Measurements from ENCODE around the gene PLEKHG2.
A peak's percentile ranks its signal among the peaks of the same experiment; 100 is the strongest.
"Not testable (repeated sequence)": the region's sequence is repeated elsewhere in the genome, so short reads cannot be mapped to it uniquely, and the experiment has no call there.

Gene PLEKHG2

DNA sequence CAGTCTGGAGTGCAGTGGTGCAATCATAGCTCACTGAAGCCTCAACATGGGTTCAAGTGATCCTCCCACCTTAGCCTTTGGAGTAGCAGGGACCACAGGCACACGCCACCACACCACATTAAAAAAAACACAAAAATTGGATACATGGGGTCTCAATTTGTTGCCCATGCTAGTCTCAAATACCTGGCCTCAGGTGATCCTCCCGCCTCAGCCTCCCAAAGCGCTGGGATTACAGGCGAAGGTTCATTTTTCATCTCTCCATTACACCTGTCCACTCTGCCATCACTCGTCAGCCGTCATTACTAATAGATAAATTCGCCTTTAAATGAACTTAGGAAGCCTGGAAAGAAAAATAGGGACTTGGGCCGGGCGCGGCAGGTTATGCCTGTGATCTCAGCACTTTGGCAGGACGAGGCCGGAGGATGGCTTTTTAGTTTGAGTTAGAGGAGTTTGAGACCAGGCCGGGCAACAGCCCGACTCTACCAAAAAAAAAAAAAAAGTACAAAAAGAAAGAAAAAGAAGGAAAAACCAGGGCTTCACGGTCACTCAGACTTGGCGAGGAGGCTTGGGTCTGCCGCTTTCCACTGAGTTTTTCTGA lies 32.2 kb downstream of the PLEKHG2 start:
- H3K9me3 ChIP-seq (ENCODE audit: control insufficient read depth, insufficient read depth, low read depth, low read length) = no peaks in the 10 kb centered on the region
- H3K36me3 ChIP-seq (ENCODE audit: control insufficient read depth, insufficient read depth, low read length) = peaks cover 17% of the 10 kb centered on the region; the same call in 1 of the 2 replicates
- no peaks in the 10 kb centered on the region for H3K27me3 ChIP-seq (ENCODE audit: control insufficient read depth, insufficient read depth, low read length)
- peak overlapping the region; percentile 94 for H3K4me3 ChIP-seq (ENCODE audit: low read depth, low read length)
- H3K9ac ChIP-seq (ENCODE audit: low read length) = peak overlapping the region; percentile 93
- H3K4me1 ChIP-seq (ENCODE audit: control insufficient read depth, insufficient read depth, low read length) = no peaks in the 10 kb centered on the region
- peak overlapping the region; percentile 87; the same call in 1 of the 2 replicates for H3K27ac ChIP-seq (ENCODE audit: low read depth, low read length)

- Histone ChIP-seq H3K4me3 (ENCODE audit: low read depth, low read length) (peak within 1 kb of the TSS; percentile 94), H3K9ac (ENCODE audit: low read length) (peak within 1 kb of the TSS; percentile 93), H3K36me3 (ENCODE audit: control insufficient read depth, insufficient read depth, low read length) (peaks cover 19% of the 10 kb centered on the region), H3K9me3 (ENCODE audit: control insufficient read depth, insufficient read depth, low read depth, low read length) (no peaks in the 10 kb centered on the region), H3K27me3 (ENCODE audit: control insufficient read depth, insufficient read depth, low read length) (no peaks in the 10 kb centered on the region), H3K4me1 (ENCODE audit: control insufficient read depth, insufficient read depth, low read length) (no peaks in the 10 kb centered on the region), H3K27ac (ENCODE audit: low read depth, low read length) (peak within 1 kb of the TSS; percentile 87; the same call in 1 of the 2 replicates)
These were observed 33.0 kb downstream of the PLEKHG2 start, which contains the start of gene SUPT5H for GRCh38 chr19:39445196-39446111. Gene SUPT5H (plus strand): TSS chr19:39445582. CDS start chr19:39445891, 309 bp downstream.

DNA sequence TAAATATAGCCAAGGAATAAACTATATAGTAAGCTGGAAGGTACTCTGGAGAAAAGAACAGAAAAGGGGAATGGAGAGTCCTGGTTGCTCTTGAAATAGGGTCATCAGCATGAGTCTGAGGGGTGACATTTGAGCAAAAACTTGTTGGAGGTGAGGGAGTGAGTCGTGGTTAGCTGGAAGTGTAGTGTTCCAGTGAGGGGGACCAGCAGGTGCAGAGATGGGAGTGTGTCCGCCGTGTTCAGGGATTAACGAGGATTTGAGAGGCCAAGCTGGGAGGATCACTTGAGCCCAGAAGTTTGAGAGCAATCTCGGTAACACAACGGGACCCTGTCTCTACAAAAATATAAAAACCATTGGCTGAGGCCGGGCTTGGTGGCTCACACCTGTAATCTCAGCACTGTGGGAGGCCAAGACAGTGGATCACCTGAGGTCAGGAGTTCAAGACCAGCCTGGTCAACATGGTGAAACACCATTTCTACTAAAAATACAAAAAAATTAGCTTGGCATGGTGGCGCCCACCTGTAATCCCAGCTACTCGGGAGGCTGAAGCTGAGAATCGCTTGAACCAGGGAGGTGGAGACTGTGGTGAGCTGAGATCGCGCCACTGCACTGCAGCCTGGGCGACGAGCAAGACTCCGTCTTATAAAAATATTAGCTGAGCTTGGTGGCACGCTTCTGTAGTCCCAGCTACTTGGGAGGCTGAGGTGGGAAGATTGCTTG lies 34.1 kb downstream of the PLEKHG2 start:
- Histone ChIP-seq H3K27me3 (ENCODE audit: control insufficient read depth, insufficient read depth, low read length) (no peaks in the 10 kb centered on the region), H3K9ac (ENCODE audit: low read length) (no peak overlapping the region), H3K4me3 (ENCODE audit: low read depth, low read length) (peak overlapping the region; percentile 94), H3K27ac (ENCODE audit: low read depth, low read length) (no peak overlapping the region), H3K36me3 (ENCODE audit: control insufficient read depth, insufficient read depth, low read length) (peaks cover 24% of the 10 kb centered on the region), H3K4me1 (ENCODE audit: control insufficient read depth, insufficient read depth, low read length) (no peaks in the 10 kb centered on the region), H3K9me3 (ENCODE audit: control insufficient read depth, insufficient read depth, low read depth, low read length) (no peaks in the 10 kb centered on the region)

DNA sequence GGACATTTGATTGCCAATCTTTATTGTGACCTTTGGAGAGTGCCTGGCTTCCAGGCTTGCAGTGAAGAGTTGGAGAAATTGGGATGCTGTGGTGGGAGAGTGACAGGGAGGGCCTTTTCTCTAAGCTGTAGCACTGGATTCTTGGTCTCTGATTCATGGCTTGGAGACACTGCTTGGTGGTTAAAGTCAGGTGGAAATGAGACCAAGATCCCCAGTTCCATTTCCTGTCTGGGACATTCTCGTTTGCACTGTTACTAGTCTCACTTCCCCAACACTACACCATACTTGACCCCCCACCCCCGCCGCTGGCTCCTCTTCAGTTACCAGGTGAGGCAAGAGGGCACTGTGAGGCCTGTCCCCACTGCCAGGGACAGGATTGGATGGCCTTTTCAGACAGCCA lies 35.8 kb downstream of the PLEKHG2 start:
- Histone ChIP-seq H3K9ac (ENCODE audit: low read length) (no peak overlapping the region), H3K4me1 (ENCODE audit: control insufficient read depth, insufficient read depth, low read length) (no peaks in the 10 kb centered on the region), H3K27me3 (ENCODE audit: control insufficient read depth, insufficient read depth, low read length) (no peaks in the 10 kb centered on the region), H3K36me3 (ENCODE audit: control insufficient read depth, insufficient read depth, low read length) (peaks cover 41% of the 10 kb centered on the region), H3K9me3 (ENCODE audit: control insufficient read depth, insufficient read depth, low read depth, low read length) (no peaks in the 10 kb centered on the region), H3K27ac (ENCODE audit: low read depth, low read length) (no peak overlapping the region), H3K4me3 (ENCODE audit: low read depth, low read length) (no peak overlapping the region)

- Histone ChIP-seq H3K4me1 (ENCODE audit: control insufficient read depth, insufficient read depth, low read length) (no peaks in the 10 kb centered on the region), H3K27ac (ENCODE audit: low read depth, low read length) (no peak overlapping the region), H3K36me3 (ENCODE audit: control insufficient read depth, insufficient read depth, low read length) (peaks cover 50% of the 10 kb centered on the region), H3K4me3 (ENCODE audit: low read depth, low read length) (no peak overlapping the region), H3K9me3 (ENCODE audit: control insufficient read depth, insufficient read depth, low read depth, low read length) (no peaks in the 10 kb centered on the region), H3K27me3 (ENCODE audit: control insufficient read depth, insufficient read depth, low read length) (no peaks in the 10 kb centered on the region), H3K9ac (ENCODE audit: low read length) (no peak overlapping the region)
These were observed 36.8 kb downstream of the PLEKHG2 start for GRCh38 chr19:39449116-39449797.

DNA sequence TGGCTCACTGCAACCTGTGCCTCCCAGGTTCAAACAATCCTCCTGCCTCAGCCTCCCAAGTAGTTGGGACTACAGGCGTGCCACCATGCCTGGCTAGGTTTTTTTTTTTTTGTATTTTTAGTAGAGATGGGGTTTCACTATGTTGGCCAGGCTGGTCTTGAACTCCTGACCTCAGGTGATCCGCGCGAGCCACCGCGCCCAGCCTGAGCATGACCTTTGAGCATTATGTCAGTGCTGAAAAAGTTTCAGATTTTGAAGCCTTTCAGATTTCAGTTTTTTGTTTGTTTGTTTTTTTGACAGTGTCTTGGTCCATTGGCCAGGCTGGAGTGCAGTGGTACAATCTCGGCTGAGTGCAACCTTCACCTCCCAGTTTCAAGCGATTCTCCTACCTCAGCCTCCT lies 38.8 kb downstream of the PLEKHG2 start:
- H3K36me3 ChIP-seq (ENCODE audit: control insufficient read depth, insufficient read depth, low read length) = peaks cover 57% of the 10 kb centered on the region
- H3K9me3 ChIP-seq (ENCODE audit: control insufficient read depth, insufficient read depth, low read depth, low read length) = not testable (repeated sequence)

GRCh38 chr19:39463403-39463802 lies 50.9 kb downstream of the PLEKHG2 start:
- Histone ChIP-seq H3K4me3 (ENCODE audit: low read depth, low read length) (no peak overlapping the region), H3K27ac (ENCODE audit: low read depth, low read length) (no peak overlapping the region), H3K9me3 (ENCODE audit: control insufficient read depth, insufficient read depth, low read depth, low read length) (no peaks in the 10 kb centered on the region), H3K9ac (ENCODE audit: low read length) (no peak overlapping the region), H3K4me1 (ENCODE audit: control insufficient read depth, insufficient read depth, low read length) (no peaks in the 10 kb centered on the region), H3K36me3 (ENCODE audit: control insufficient read depth, insufficient read depth, low read length) (peaks cover 85% of the 10 kb centered on the region), H3K27me3 (ENCODE audit: control insufficient read depth, insufficient read depth, low read length) (no peaks in the 10 kb centered on the region)

More for the DNA sequence above, 38.8 kb downstream of the PLEKHG2 start:
- not testable (repeated sequence) for H3K27ac ChIP-seq (ENCODE audit: low read depth, low read length); H3K4me1 ChIP-seq (ENCODE audit: control insufficient read depth, insufficient read depth, low read length); H3K9ac ChIP-seq (ENCODE audit: low read length); H3K4me3 ChIP-seq (ENCODE audit: low read depth, low read length); H3K27me3 ChIP-seq (ENCODE audit: control insufficient read depth, insufficient read depth, low read length)

- H3K9me3 ChIP-seq (ENCODE audit: control insufficient read depth, insufficient read depth, low read depth, low read length) = no peaks in the 10 kb centered on the region
These were observed 53.7 kb downstream of the PLEKHG2 start for GRCh38 chr19:39465956-39466747.

GRCh38 chr19:39467941-39468340 lies 55.5 kb downstream of the PLEKHG2 start:
- Histone ChIP-seq H3K9me3 (ENCODE audit: control insufficient read depth, insufficient read depth, low read depth, low read length) (no peaks in the 10 kb centered on the region), H3K27ac (ENCODE audit: low read depth, low read length) (no peak overlapping the region), H3K36me3 (ENCODE audit: control insufficient read depth, insufficient read depth, low read length) (peaks cover 95% of the 10 kb centered on the region), H3K27me3 (ENCODE audit: control insufficient read depth, insufficient read depth, low read length) (no peaks in the 10 kb centered on the region), H3K4me3 (ENCODE audit: low read depth, low read length) (no peak overlapping the region), H3K9ac (ENCODE audit: low read length) (no peak overlapping the region), H3K4me1 (ENCODE audit: control insufficient read depth, insufficient read depth, low read length) (no peaks in the 10 kb centered on the region)

More at GRCh38 chr19:39465956-39466747, 53.7 kb downstream of the PLEKHG2 start:
- Histone ChIP-seq H3K27ac (ENCODE audit: low read depth, low read length) (no peak overlapping the region), H3K9ac (ENCODE audit: low read length) (no peak overlapping the region), H3K27me3 (ENCODE audit: control insufficient read depth, insufficient read depth, low read length) (no peaks in the 10 kb centered on the region), H3K4me1 (ENCODE audit: control insufficient read depth, insufficient read depth, low read length) (no peaks in the 10 kb centered on the region), H3K4me3 (ENCODE audit: low read depth, low read length) (no peak overlapping the region), H3K36me3 (ENCODE audit: control insufficient read depth, insufficient read depth, low read length) (peaks cover 85% of the 10 kb centered on the region)

DNA sequence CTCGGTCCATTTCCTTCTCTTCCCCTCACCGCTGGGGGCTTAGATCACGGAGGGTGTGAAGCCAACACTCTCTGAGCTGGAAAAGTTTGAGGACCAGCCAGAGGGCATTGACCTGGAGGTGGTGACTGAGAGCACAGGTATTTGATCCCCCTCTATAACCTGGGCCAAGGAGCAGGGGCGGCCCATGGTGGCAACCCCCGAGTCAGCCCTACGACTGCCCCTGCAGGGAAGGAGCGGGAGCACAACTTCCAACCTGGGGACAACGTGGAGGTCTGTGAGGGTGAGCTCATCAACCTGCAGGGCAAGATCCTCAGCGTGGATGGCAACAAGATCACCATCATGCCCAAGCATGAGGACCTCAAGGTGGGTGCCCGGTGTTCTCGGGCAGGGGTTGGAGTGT lies 56.6 kb downstream of the PLEKHG2 start:
- peaks cover 97% of the 10 kb centered on the region for H3K36me3 ChIP-seq (ENCODE audit: control insufficient read depth, insufficient read depth, low read length)

More for the DNA sequence above, 56.6 kb downstream of the PLEKHG2 start:
- Histone ChIP-seq H3K4me1 (ENCODE audit: control insufficient read depth, insufficient read depth, low read length) (no peaks in the 10 kb centered on the region), H3K4me3 (ENCODE audit: low read depth, low read length) (no peak overlapping the region), H3K9ac (ENCODE audit: low read length) (no peak overlapping the region), H3K27me3 (ENCODE audit: control insufficient read depth, insufficient read depth, low read length) (no peaks in the 10 kb centered on the region), H3K9me3 (ENCODE audit: control insufficient read depth, insufficient read depth, low read depth, low read length) (no peaks in the 10 kb centered on the region), H3K27ac (ENCODE audit: low read depth, low read length) (no peak overlapping the region)

All from HUES6 (cell line).